Measurements from ENCODE around the gene ENTPD8. TPM values are rescaled to one million over a fixed set of nuclear protein-coding genes. Genes with fewer than 3 reads are reported as not detected.
"Not testable (repeated sequence)": the region's sequence is repeated elsewhere in the genome, so short reads cannot be mapped to it uniquely, and the experiment has no call there.

The ENTPD8 gene
- total RNA-seq, 1 donor, result not detected

- Histone ChIP-seq H3K4me1 (ENCODE audit: insufficient read depth, low read length) (peaks cover 22% of the 10 kb centered on the region), H3K4me2 (ENCODE audit: insufficient read depth, low read length) (no peak overlapping the region), H3K4me3 (ENCODE audit: insufficient read depth, low read length) (no peak overlapping the region)
These were observed 11.8 kb upstream of the ENTPD8 start for GRCh38 chr9:137452761-137453642.

GRCh38 chr9:137452006-137452760, 11.0 kb upstream of the ENTPD8 start:
- no peaks in the 10 kb centered on the region for H3K27me3 ChIP-seq (ENCODE audit: insufficient read depth, low read length)
- H3K4me1 ChIP-seq (ENCODE audit: insufficient read depth, low read length), result peaks cover 15% of the 10 kb centered on the region
- DNase-seq (ENCODE audit: insufficient read length, low spot score, missing footprints), result peak; percentile 25
- H3K4me2 ChIP-seq (ENCODE audit: insufficient read depth, low read length), result no peak overlapping the region
- TF ChIP-seq CTCF (IDR thresholded peaks at IDR 0.05; ENCODE audit: extremely low read depth, low read depth, low read length), result no peak
- H3K79me2 ChIP-seq (ENCODE audit: insufficient read depth, low read length), result no peaks in the 10 kb centered on the region
- no peak overlapping the region for H2AFZ ChIP-seq (ENCODE audit: low read length)
- H3K27ac ChIP-seq (ENCODE audit: low read depth, low read length), result no peak overlapping the region
- no peaks in the 10 kb centered on the region for H3K9me3 ChIP-seq (ENCODE audit: low read depth, low read length)
- peaks cover 30% of the 10 kb centered on the region for H4K20me1 ChIP-seq (ENCODE audit: insufficient read depth, low read length)
- H3K36me3 ChIP-seq (ENCODE audit: insufficient read depth, low read length), result peaks cover 22% of the 10 kb centered on the region
- H3K4me3 ChIP-seq (ENCODE audit: insufficient read depth, low read length), result no peak overlapping the region

More at GRCh38 chr9:137452761-137453642, 11.8 kb upstream of the ENTPD8 start:
- H3K36me3 ChIP-seq (ENCODE audit: insufficient read depth, low read length), result peaks cover 23% of the 10 kb centered on the region
- H3K27ac ChIP-seq (ENCODE audit: low read depth, low read length), result no peak overlapping the region
- H4K20me1 ChIP-seq (ENCODE audit: insufficient read depth, low read length), result peaks cover 37% of the 10 kb centered on the region
- H3K9me3 ChIP-seq (ENCODE audit: low read depth, low read length), result no peaks in the 10 kb centered on the region
- peaks cover 3% of the 10 kb centered on the region for H3K79me2 ChIP-seq (ENCODE audit: insufficient read depth, low read length)
- no peak for TF ChIP-seq CTCF (IDR thresholded peaks at IDR 0.05; ENCODE audit: extremely low read depth, low read depth, low read length)
- DNase-seq (ENCODE audit: insufficient read length, low spot score, missing footprints), result peak; percentile 83
- H3K27me3 ChIP-seq (ENCODE audit: insufficient read depth, low read length), result no peaks in the 10 kb centered on the region
- no peak overlapping the region for H2AFZ ChIP-seq (ENCODE audit: low read length)

- not testable (repeated sequence) for H3K27ac ChIP-seq (ENCODE audit: low read depth, low read length); H3K27me3 ChIP-seq (ENCODE audit: insufficient read depth, low read length); H3K4me2 ChIP-seq (ENCODE audit: insufficient read depth, low read length); H3K79me2 ChIP-seq (ENCODE audit: insufficient read depth, low read length); H3K4me3 ChIP-seq (ENCODE audit: insufficient read depth, low read length); DNase-seq (ENCODE audit: insufficient read length, low spot score, missing footprints); H3K4me1 ChIP-seq (ENCODE audit: insufficient read depth, low read length); H3K9me3 ChIP-seq (ENCODE audit: low read depth, low read length); H2AFZ ChIP-seq (ENCODE audit: low read length)
- Histone ChIP-seq H4K20me1 (ENCODE audit: insufficient read depth, low read length) (peaks cover 24% of the 10 kb centered on the region), H3K36me3 (ENCODE audit: insufficient read depth, low read length) (peaks cover 18% of the 10 kb centered on the region)
These were observed 10.3 kb upstream of the ENTPD8 start for GRCh38 chr9:137451264-137452005.

- H3K9me3 ChIP-seq (ENCODE audit: low read depth, low read length); H3K4me1 ChIP-seq (ENCODE audit: insufficient read depth, low read length); H3K27me3 ChIP-seq (ENCODE audit: insufficient read depth, low read length); H3K4me3 ChIP-seq (ENCODE audit: insufficient read depth, low read length); H2AFZ ChIP-seq (ENCODE audit: low read length); H3K4me2 ChIP-seq (ENCODE audit: insufficient read depth, low read length); H3K27ac ChIP-seq (ENCODE audit: low read depth, low read length); H3K79me2 ChIP-seq (ENCODE audit: insufficient read depth, low read length): not testable (repeated sequence)
- DNase-seq (ENCODE audit: insufficient read length, low spot score, missing footprints), result peak; percentile 29
- Histone ChIP-seq H4K20me1 (ENCODE audit: insufficient read depth, low read length) (peaks cover 23% of the 10 kb centered on the region), H3K36me3 (ENCODE audit: insufficient read depth, low read length) (peaks cover 18% of the 10 kb centered on the region)
These were observed 9.5 kb upstream of the ENTPD8 start for GRCh38 chr9:137450539-137451222.

Data from osteoblast (primary cell).